ENCODE data around the gene MCAT. TPM values are rescaled to one million over a fixed set of nuclear protein-coding genes. Genes with fewer than 3 reads are reported as not detected.
A peak's percentile ranks its signal among the peaks of the same experiment; 100 is the strongest.

MCAT gene
- total and polyA plus RNA-seq, 2 of the 4 experiments (the other 2 are of a cell fraction), result 7.3 to 19.7 TPM

GRCh38 chr22:43187171-43188099 lies 44.2 kb upstream of the MCAT start (continued):
- TF ChIP-seq ELK1 (IDR thresholded peaks at IDR 0.05; ENCODE audit: borderline replicate concordance, low read depth, low read length) (no peak), BHLHE40 (IDR thresholded peaks at IDR 0.05; ENCODE audit: low read depth, low read length) (peak; percentile 15; the same call in 1 of the 2 replicates), POLR2A (IDR thresholded peaks at IDR 0.05; ENCODE audit: low read depth, low read length) (peak; percentile 57; the same call in 1 of the 2 replicates), NFE2L2 (IDR thresholded peaks at IDR 0.05; ENCODE audit: low read depth, low read length) (no peak), USF2 (IDR thresholded peaks at IDR 0.05; ENCODE audit: low read depth, low read length) (no peak; the same call in 1 of the 2 replicates), MXI1 (IDR thresholded peaks at IDR 0.05; ENCODE audit: borderline replicate concordance, low read depth, low read length) (0 out of 2 replicates have a peak, but pooled peaks have one; percentile 10)

All from IMR-90 (cell line).